Islet of Langerhans (tissue), 1 donor: Measurements from ENCODE around the gene LRRTM4.
"Not testable (repeated sequence)": the region's sequence is repeated elsewhere in the genome, so short reads cannot be mapped to it uniquely, and the experiment has no call there.

Experiments used
- FAIRE-seq: peaks from one replicate; lab custom pipeline; 2011; peaks lifted over from hg19 to GRCh38; lab: Jason Lieb, UNC

LRRTM4 gene

DNA sequence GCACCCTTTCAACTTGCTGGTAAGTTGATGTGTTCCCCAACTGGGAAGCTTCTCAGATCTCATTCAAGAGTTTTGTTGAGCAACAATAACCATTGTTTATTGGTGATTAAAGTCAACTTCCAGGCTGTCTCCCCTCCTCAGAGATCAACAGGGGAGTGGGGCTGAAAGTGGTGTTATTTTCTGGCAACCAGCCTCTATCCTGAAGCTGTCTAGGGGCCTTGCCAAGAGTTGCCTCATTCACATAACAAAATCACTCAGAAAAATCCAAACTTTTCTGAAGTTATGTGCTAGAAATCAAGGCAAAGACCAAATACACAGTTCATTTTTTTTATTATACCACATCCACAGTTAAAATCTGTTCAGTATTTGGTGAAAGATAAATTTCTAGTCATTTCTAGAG lies 788.4 kb downstream of the LRRTM4 start:
- FAIRE-seq: no peak

DNA sequence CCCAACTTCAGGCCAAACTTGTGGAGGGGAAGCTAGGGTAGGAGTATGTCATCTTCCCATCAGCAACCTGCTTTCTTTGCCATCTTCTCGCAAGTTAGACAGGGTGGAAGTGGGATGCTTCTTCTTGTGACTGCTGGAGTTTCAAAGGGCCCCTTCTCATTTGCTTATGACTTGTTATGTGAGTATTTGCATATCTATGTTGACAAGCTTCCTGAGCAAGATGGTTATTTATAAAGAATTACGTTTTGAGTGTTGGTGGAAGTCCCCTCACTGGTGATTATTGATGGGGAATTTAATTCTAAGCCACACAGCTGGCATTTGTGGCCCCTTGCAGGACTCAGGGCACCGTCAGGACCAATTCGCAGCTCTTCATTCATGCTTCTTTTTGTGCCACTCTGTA lies 791.0 kb downstream of the LRRTM4 start:
- no peak for FAIRE-seq

DNA sequence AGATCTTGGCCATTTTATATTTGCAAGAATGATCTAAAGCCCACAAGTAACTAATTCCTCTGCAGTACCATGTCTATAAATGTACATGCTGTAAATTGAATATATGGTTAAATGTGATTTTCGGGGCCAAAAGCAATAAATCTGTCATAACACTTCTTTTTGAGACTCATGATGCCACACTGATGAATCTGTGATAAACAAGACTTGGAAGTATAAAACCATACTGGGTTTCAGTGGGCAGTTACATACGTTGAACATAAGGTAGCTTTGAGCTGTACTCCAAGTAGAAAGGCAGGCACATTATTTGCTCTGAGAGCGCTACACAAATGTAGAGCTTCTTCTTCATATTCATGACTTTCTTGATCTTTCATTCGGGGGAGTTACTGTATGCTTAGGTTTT lies 792.2 kb downstream of the LRRTM4 start:
- no peak for FAIRE-seq

DNA sequence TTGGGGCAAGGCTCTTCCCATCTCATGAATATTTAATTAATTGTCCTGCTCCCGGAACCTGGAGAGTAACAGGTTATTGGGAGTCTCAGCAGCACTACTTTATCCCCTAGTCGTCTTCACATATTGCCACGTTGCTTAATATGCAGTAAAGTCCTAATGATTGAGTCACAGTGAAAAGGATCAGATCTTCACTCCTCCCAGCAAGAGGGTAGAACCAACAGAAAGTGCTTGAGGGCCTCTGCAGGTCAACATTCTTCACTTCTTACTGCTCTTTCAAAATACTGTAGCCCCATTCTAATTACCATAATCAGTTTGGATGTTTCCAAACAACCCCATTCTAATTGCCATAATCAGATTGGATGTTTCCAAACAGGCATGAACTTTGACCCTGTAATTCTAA lies 801.0 kb downstream of the LRRTM4 start:
- FAIRE-seq: no peak

DNA sequence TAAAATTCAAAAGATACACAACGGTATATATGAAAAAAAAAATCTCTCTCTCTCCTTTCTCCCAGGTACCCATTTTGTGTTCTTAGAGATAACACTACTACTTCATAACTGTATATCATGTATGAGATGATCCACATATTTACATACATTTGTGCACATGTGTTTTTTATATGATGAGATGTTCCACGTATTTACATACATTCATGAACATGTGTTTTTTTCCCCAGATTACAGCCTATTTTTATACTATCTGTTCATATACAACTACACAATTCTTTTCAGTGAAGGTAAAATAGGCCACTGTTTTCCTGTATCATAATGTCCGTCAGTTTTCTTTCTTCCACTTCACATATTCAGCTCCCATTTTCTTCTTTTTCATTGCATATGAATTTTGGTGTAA lies 808.9 kb downstream of the LRRTM4 start:
- FAIRE-seq: no peak

DNA sequence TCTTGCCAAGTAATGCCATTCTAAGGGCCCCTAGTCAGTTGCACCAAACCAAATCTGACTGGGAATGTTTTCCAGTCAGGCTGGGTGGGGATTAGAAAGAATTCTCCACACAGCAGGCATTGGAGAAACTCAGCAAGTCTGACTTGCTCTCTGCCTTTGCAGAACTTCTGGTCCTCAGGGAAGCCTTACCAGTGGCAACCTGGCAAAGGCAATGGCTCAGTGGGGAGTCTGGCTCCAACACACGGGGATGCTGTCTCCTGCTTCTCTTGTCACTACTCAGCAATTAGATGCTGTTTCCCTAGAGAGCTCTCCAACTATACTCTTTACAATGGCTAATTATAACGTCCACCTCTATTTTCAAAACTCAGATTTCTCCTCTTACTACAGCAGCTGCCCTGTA lies 810.7 kb downstream of the LRRTM4 start:
- no peak for FAIRE-seq

DNA sequence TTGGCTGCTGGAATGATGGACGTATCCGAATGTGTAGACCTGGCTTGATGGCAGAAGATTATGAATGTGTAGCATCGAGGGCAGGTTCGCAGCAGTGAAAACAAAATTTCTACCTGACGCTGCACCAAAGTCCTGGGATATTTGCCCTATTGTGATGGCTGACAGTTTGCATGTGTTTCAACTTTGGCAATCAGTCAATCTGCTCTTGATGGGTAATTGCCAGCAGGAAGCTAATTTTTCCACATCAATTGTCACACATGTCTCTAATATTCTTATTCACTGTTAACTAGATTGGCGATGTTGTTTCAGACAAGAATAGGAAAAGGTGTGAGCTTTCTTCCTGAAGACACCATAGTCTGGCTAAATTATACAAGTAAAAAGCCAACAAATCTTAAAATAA lies 821.3 kb downstream of the LRRTM4 start:
- no peak for FAIRE-seq

DNA sequence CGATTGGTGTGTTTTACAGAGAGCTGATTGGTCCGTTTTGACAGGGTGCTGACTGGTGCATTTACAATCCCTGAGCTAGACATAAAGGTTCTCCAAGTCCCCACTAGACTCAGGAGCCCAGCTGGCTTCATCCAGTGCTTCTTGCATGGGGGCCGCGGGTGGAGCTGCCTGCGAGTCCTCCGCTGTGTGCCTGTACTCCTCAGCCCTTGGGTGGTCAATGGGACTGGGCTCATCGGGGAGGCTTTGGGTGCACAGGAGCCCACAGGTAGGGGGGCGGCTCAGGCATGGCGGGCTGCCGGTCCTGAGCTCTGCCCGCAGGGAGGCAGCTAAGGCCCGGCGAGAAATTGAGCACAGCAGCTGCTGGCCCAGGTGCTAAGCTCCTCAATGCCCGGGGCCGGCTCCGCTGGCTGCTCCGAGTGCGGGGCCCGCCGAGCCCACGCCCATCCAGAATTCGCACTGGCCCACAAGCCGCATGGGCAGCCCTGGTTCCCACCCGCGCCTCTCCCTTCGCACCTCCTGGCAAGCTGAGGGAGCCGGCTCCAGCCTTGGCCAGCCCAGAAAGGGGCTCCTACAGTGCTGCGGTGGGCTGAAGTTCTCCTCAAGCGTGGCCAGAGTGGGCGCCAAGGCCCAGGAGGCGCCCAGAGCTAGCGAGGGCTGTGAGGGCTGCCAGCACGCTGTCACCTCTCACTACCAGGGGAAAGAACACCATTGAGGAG lies 824.0 kb downstream of the LRRTM4 start:
- not testable (repeated sequence) for FAIRE-seq
